Neural progenitor cell (in vitro differentiated cells): ENCODE measurements around the gene STK25. TPM values are rescaled to one million over a fixed set of nuclear protein-coding genes. Genes with fewer than 3 reads are reported as not detected.

Source experiments
- DNase-seq: peaks from one replicate; pipeline ENCODE4 v3.0.0-alpha.2; 2016; ENCODE audit warnings: low spot score
- H2AFZ ChIP-seq: fragments of 200-600 bp; sonication (generic); replicated peaks from 2 replicates; pipeline ENCODE4 v1.6.1; 2016; ENCODE audit warnings: antibody characterized with exemption
- H3F3A ChIP-seq: fragments of 200-600 bp; sonication (generic); 2 replicates; pipeline ENCODE4 v1.6.1; 2016; ENCODE audit warnings: antibody characterized with exemption, low read depth
- H3K27ac ChIP-seq: fragments of 200-600 bp; sonication (generic); 2 replicates; pipeline ENCODE4 v1.5.1; 2016; ENCODE audit warnings: mild to moderate bottlenecking
- H3K27me3 ChIP-seq: fragments of 200-600 bp; sonication (generic); 2 replicates; pipeline ENCODE4 v1.6.1; 2016; ENCODE audit warnings: mild to moderate bottlenecking, moderate library complexity
- H3K36me3 ChIP-seq: fragments of 200-600 bp; sonication (generic); 2 replicates; pipeline ENCODE4 v1.5.1; 2016
- H3K4me1 ChIP-seq: fragments of 200-600 bp; sonication (generic); 2 replicates; pipeline ENCODE4 v1.6.1; 2016; ENCODE audit warnings: mixed run types
- H3K4me2 ChIP-seq: fragments of 200-600 bp; sonication (generic); 2 replicates; pipeline ENCODE4 v1.6.1; 2016
- H3K4me3 ChIP-seq: fragments of 200-600 bp; sonication (generic); 2 replicates; pipeline ENCODE4 v1.5.1; 2016
- H3K79me2 ChIP-seq: fragments of 200-600 bp; sonication (generic); 2 replicates; pipeline ENCODE4 v1.6.1; 2016; ENCODE audit warnings: low read depth
- H3K9ac ChIP-seq: fragments of 200-600 bp; sonication (generic); 2 replicates; pipeline ENCODE4 v1.6.1; 2016
- H3K9me3 ChIP-seq: fragments of 200-600 bp; sonication (generic); 2 replicates; pipeline ENCODE4 v1.5.1; 2016; ENCODE audit warnings: low read depth
- H4K20me1 ChIP-seq: fragments of 200-600 bp; sonication (generic); 2 replicates; pipeline ENCODE4 v1.6.1; 2016; ENCODE audit warnings: low read depth
- H3K27ac Mint-ChIP-seq: 3 replicates; pipeline ENCODE4 v1.8.0; 2021; ENCODE audit warnings: mixed read lengths
- H3K27me3 Mint-ChIP-seq: 2 replicates; pipeline ENCODE4 v1.8.0; 2022; ENCODE audit warnings: low read depth, mild to moderate bottlenecking, inconsistent platforms, moderate library complexity, mixed read lengths; ENCODE audit not compliant: insufficient read depth
- H3K36me3 Mint-ChIP-seq: 3 replicates; pipeline ENCODE4 v1.8.0; 2021; ENCODE audit warnings: mixed read lengths
- H3K4me1 Mint-ChIP-seq: 3 replicates; pipeline ENCODE4 v1.8.0; 2021; ENCODE audit warnings: mixed read lengths
- H3K4me3 Mint-ChIP-seq: 3 replicates; pipeline ENCODE4 v1.8.0; 2021; ENCODE audit warnings: mild to moderate bottlenecking, moderate library complexity, mixed read lengths
- H3K9me3 Mint-ChIP-seq: 3 replicates; pipeline ENCODE4 v1.8.0; 2020; ENCODE audit warnings: mixed read lengths
- CTCF ChIP-seq: fragments of 200-600 bp; sonication (generic); IDR thresholded peaks from 2 replicates; pipeline ENCODE4 v1.5.1; 2017; ENCODE audit warnings: antibody characterized with exemption, mild to moderate bottlenecking
- EZH2 ChIP-seq: fragments of 200-600 bp; sonication (generic); IDR thresholded peaks from 2 replicates; pipeline ENCODE4 v1.6.1; 2017; ENCODE audit warnings: antibody characterized with exemption, mild to moderate bottlenecking, moderate library complexity
- EZH2phosphoT487 ChIP-seq: fragments of 200-600 bp; sonication (generic); IDR thresholded peaks from 2 replicates; pipeline ENCODE4 v1.6.1; 2017; ENCODE audit warnings: antibody characterized with exemption
- total RNA-seq: library from RNA; depleted of rRNA; stranded (reverse); fragments of >200 nt; gene quantifications from 2 replicates; pipeline ENCODE4 v1.2.3, GENCODE V29; 2015; ENCODE audit warnings: low replicate concordance

STK25 gene
- total RNA-seq, 1 donor from 2014 or later, result 164 TPM

GRCh38 chr2:241545523-241546473 lies 37.4 kb upstream of the STK25 start:
- Histone ChIP-seq H3K27ac (no peak overlapping the region), H2AFZ (no peak overlapping the region), H3F3A (no peaks in the 10 kb centered on the region), H3K4me3 (no peak overlapping the region), H3K79me2 (no peaks in the 10 kb centered on the region), H3K4me1 (peaks cover 12% of the 10 kb centered on the region), H3K27me3 (peaks cover 38% of the 10 kb centered on the region), H4K20me1 (no peaks in the 10 kb centered on the region), H3K9ac (no peak overlapping the region), H3K36me3 (no peaks in the 10 kb centered on the region), H3K9me3 (no peaks in the 10 kb centered on the region), H3K4me2 (no peak overlapping the region)
- Mint-ChIP-seq H3K4me3 (no peak overlapping the region), H3K4me1 (peaks cover 2% of the 10 kb centered on the region), H3K9me3 (no peaks in the 10 kb centered on the region), H3K36me3 (no peaks in the 10 kb centered on the region), H3K27ac (no peak overlapping the region), H3K27me3 (peaks cover 15% of the 10 kb centered on the region)
- TF ChIP-seq EZH2 (no peak), CTCF (no peak), EZH2phosphoT487 (no peak)
- DNase-seq, result no peak

- H3K4me2 ChIP-seq, result no peak overlapping the region
- H3K27me3 Mint-ChIP-seq, result peaks cover 18% of the 10 kb centered on the region
Measured at GRCh38 chr2:241545106-241545505, 36.7 kb upstream of the STK25 start.

GRCh38 chr2:241542278-241542605 lies 33.9 kb upstream of the STK25 start:
- Histone ChIP-seq H3K27ac (no peak overlapping the region), H3F3A (no peaks in the 10 kb centered on the region), H3K4me1 (peaks cover 12% of the 10 kb centered on the region), H3K27me3 (peaks cover 73% of the 10 kb centered on the region), H3K36me3 (no peaks in the 10 kb centered on the region), H3K9me3 (no peaks in the 10 kb centered on the region), H3K4me2 (peak overlapping the region; percentile 87), H2AFZ (no peak overlapping the region), H3K9ac (no peak overlapping the region), H4K20me1 (no peaks in the 10 kb centered on the region), H3K4me3 (no peak overlapping the region), H3K79me2 (no peaks in the 10 kb centered on the region)
- no peaks in the 10 kb centered on the region for H3K36me3 Mint-ChIP-seq
- TF ChIP-seq EZH2phosphoT487 (no peak), CTCF (no peak), EZH2 (no peak)
- no peak overlapping the region for H3K27ac Mint-ChIP-seq
- H3K9me3 Mint-ChIP-seq, result peaks cover 2% of the 10 kb centered on the region
- peak overlapping the region; percentile 33 for H3K4me3 Mint-ChIP-seq
- H3K27me3 Mint-ChIP-seq, result peaks cover 19% of the 10 kb centered on the region
- DNase-seq, result no peak
- peaks cover 14% of the 10 kb centered on the region for H3K4me1 Mint-ChIP-seq

More at GRCh38 chr2:241545106-241545505, 36.7 kb upstream of the STK25 start:
- H4K20me1 ChIP-seq, result no peaks in the 10 kb centered on the region
- Mint-ChIP-seq H3K9me3 (peaks cover 2% of the 10 kb centered on the region), H3K4me3 (no peak overlapping the region), H3K36me3 (no peaks in the 10 kb centered on the region), H3K4me1 (peaks cover 6% of the 10 kb centered on the region), H3K27ac (no peak overlapping the region)
- H3F3A ChIP-seq, result no peaks in the 10 kb centered on the region
- TF ChIP-seq EZH2phosphoT487 (no peak), CTCF (no peak), EZH2 (no peak)
- H3K9ac ChIP-seq, result no peak overlapping the region
- H3K79me2 ChIP-seq, result no peaks in the 10 kb centered on the region
- H3K9me3 ChIP-seq, result no peaks in the 10 kb centered on the region
- peaks cover 45% of the 10 kb centered on the region for H3K27me3 ChIP-seq
- no peak overlapping the region for H2AFZ ChIP-seq
- no peaks in the 10 kb centered on the region for H3K36me3 ChIP-seq
- H3K27ac ChIP-seq, result no peak overlapping the region
- H3K4me3 ChIP-seq, result no peak overlapping the region
- no peak for DNase-seq
- H3K4me1 ChIP-seq, result peaks cover 12% of the 10 kb centered on the region
